GM19043 (cell line): ENCODE data around the gene CLRN2.

Source experiments
- ATAC-seq: cut with Tn5 transposase; IDR thresholded peaks from one replicate; pipeline ENCODE4 v1.9.1; 2021; ENCODE audit warnings: low read depth; ENCODE audit not compliant: unreplicated experiment

The CLRN2 gene, protein sequence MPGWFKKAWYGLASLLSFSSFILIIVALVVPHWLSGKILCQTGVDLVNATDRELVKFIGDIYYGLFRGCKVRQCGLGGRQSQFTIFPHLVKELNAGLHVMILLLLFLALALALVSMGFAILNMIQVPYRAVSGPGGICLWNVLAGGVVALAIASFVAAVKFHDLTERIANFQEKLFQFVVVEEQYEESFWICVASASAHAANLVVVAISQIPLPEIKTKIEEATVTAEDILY

DNA sequence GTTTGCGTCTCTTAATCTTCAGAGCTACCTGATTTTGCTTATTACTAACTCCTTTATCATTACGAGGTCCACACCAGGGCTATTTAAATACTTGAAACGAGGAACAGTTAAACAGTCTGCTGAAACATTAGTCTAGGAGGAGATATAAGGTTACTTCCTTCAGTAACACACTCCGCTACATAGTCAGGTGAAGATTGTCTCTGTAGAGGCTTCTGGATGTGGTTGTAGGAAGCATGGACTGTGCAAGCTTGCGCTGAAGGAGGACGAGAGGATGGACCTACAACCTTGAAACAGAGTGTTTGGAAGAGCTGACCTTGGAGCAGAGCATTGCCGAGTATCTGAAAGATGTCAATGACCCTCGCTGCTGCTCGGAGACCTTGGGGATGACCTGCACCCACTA, at the start of gene CLRN2:
CLRN2 (plus strand) TSS at position 301 of the 400 bp plus-strand sequence. CDS start 102 bp downstream, outside the sequence.
- ATAC-seq: no peak

DNA sequence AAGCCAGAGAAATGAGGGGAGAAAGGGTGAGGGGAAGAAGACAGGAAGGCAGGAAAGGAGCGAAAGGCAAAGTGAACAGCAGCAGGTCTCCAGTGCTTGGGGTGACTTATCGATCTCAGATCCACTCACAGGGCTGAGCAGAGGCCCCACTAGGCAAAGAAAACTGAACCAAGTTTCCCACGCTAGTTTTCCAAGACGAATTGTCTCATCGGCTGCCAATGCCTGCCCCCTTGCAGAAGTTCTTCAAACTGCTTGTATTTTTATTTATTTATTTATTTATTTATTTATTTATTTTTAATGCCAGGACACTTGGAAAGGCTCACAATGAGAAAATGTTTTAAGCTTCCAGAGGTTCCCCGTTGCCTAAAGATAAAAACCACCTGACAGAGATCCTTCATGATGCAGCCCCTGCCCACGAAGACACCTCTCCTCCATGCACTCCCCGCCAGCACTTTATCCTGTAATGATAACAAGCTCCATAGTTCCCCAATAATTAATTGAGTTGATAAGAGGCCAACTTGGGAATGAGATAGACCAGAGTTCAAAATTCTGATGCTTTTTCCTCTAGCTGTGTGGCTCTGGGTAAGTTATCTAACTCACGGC, 46.2 kb upstream of the CLRN2 start:
- no peak for ATAC-seq

DNA sequence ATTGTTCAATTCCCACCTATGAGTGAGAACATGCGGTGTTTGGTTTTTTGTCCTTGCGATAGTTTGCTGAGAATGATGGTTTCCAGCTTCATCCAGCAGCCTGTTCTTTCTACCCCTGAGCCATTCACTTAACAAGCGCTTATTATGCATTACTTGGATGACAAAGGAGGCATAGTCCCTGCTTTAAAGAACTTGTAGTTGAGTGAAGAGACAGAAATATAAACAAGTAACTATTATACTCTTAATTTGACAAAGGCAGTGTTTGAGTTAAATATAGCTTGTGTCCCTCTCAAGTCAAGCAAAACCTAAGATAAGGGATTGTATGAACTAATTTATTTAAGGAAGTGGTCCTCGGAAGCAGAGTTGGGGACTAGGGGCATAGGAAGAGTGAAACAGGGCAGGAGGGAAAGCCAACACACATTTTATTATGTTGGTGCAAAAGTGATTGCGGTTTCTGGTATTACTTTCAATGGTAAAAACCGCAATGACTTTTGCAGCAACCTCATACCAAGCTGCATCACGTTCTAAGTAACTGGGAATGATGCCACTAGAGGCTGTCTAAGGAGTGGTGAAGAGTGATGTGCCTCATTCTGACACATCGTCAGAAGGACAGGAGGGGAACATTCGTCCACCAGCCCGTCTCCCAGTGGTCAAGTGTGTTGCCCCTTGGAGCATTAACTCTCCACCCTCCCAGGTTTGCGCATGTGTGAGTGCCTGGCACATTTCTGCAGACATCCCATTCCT, 44.9 kb upstream of the CLRN2 start:
- no peak for ATAC-seq

DNA sequence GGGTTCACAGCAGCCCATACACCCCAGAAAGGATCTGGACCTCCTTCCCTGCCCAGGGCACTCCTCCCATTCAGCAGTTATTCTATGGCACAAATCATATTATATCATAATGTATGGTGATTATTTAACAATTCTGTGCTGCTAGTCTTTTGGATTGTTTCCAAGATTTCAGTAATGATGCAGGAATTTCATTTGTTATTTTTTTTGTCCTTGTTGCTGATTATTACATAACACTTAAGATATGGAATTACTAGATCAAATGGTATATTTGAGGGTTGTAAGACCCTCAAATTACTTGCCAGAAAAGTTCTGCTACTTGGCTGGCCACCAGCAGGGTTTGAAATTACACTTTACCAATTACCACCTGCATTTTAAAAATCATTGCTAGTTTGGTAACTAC, 39.5 kb upstream of the CLRN2 start:
- ATAC-seq: no peak

DNA sequence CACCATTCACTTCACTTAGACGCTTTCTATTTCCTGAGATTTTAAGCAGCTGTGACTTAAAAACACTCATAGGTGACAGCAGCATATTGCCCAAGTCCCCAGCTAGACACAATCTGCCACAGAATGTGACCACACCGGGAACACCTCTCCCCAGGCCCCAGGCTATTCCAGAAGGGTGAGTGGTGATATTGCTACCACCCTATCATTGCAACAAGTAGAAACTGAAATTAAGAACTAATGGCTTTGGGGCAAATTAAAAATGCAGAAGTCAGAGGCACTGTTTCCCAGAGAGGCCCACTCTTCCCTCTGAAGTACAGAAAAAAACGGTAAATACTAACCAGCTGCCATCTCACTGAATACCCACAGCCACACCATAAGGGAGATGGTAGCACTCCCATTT, 38.1 kb upstream of the CLRN2 start:
- ATAC-seq: no peak

DNA sequence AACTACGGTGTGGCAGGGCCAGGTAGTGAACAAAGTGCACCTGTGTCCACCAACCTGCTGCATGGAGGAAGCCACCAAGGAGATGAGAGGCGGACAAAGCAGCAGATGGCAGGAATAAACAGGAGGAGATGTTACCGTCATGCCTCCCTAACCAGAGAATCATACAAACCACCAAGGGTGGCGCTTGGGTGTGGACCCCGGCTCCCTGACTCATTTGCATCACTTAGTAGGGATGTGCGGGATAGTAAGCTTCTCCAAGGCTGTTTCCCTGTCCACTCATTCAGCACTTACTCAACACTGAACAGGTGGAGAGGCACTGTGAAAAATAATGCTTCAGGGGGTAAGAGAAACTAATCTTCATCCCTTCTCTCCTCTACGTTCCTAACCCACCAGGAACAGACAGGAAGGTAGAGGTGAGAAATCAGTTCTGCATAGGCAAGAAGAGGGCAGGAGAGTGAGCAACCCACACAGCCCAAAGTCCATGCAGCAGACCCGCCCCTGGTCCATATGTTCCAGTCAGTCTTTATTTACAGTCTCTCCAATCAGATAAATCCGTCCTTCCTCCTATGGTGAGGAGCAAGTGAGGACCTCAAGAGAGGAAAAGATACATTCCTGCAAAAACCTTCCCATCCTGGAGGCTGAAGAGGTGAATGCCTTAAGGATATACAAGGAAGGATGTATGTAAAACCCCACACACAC, 37.0 kb upstream of the CLRN2 start:
- ATAC-seq: no peak

DNA sequence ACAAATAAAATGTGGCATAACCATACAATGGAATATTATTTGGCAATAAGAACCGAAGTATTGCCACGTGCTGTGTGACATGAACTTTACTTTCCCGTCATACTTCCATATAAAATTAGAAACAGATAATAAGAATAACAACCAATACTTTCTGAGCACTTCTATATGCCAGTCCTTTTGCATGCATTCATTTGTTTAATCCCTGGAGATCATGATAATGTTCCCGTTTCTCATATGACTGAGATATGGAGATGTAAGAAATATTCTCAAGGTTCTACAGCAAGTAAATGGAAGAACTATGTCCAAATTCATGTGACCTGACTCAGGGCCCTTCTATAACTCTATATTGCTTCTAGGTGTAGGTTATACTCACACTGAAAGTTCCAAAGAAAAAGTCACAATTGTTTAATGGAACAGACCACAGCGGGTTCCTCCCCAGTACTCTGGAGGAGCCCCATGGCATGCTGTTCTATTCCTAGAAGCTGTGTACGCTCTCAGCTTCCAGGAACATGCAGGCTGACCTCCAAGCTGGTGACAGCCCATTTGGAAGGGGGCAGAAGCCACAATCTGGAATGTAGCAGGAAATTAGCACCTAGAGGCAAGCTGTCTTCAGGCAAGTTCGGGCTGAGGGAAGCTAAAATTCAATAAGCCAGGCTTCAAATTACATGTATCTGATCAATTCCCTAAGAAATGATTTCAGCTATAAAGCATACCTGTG, 34.6 kb upstream of the CLRN2 start:
- no peak for ATAC-seq

DNA sequence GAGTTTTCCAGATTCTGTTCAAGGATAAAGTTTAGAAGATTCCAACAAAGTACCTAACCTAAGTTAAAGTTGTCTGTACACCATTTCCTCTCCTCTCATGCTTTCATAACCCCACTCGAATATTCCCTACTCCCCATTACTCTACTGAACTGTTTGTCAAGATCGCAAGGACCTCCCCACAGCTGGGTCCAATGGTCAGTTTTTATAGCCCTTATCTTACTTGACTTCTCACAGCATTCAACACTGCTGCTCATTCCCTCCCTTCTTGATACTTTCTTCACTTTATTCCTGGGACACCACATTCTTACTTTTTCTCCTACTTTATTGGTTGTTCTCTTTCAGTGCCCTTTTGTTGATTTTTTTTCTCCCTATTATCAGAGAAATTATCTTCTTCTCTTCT, 34.0 kb upstream of the CLRN2 start:
- ATAC-seq: no peak

DNA sequence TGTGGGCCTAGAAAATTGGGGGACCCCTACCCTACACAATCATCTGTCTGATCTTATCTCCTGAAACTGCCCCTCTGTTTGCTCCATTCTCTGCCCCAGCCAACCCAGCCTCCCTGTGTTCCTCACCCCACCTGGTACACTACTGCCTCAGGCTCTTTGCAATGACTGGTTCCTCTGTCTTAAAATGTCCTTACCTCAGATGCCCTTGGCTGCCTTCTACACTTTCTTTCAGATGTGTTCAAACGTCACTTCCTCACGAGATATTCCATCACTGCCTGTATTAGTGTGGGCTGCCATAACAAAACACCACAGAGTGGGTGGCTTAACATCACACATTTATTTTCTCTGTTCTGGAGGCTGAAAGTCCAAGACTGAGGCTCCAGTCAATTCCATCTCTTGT, 32.2 kb upstream of the CLRN2 start:
- no peak for ATAC-seq

DNA sequence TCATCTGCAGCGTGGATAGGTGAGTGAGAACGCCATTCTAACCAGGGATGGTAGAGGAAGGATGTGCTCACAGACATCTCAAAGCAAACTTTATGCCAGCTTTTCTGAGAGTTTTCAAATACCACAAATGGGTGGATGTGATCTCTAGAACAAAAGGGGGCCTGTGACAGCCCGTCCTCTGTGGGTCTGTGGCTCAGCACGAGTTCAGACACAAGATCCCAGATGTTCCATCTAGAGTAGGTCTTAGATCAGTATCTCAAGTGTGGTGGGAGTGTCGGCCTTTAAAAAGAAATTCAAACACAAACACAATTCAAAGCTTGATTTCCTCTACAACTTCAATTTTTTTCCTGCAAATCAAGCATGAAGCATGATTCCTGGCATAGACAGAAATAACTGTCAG, 25.8 kb upstream of the CLRN2 start:
- no peak for ATAC-seq

DNA sequence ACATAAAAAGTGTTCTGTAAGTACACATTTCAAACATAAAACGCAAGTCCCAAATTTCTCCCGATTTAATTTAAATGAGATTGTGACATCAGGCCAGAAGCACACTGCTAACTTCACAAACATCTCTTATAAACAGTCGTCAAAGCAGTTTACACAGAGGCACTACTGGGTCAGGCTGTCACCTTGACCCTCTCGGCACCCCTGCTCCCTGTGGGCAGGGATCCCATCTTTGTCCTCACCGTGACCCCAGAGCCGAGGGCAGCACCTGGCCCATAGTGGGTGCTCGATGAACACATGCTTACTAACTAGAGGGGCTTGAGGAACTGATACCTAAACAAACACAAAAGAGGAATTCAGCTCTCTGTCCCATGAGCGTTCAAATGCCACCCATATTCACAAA, 25.2 kb upstream of the CLRN2 start:
- no peak for ATAC-seq

DNA sequence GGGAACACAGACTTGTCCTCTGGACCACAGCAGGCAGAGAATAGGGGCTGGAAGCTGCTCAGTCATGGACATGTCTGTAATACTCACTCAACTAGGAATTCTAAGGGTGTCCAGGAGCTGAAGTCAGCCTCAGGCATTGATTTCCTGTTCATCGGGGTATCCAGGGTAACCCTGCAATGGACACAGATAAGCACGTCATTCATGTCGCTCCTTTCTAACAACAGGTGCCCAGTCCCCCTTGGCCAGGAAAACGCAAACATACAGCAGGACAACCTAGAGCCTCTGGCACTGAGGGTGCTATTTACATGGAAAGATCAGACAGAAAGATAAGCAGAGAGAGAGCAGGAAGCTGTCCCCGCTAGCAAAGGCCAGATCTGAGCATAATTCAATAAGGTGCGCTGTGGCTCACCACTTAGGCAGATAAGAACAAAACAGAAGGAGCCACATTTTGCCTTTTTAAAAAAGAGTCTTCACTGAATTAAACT, 24.3 kb upstream of the CLRN2 start:
- ATAC-seq: no peak

DNA sequence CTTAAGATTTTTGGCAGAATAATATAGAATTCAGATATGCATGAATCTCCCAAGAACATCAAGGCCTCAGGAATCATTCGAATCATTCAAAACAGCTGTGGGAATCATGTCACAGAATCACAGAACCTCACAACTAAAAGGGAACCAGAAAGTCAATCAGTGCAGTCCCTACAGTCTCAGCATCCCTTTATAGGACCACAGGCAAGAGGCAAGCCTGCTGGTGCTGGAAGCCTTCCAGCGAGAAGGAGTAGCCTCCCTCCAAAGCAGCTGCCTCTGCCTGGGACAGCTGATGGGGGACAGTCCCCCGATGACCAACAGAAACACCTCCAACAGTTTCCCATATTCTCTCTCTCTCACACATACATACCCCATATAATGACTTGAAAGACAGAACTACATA, 23.8 kb upstream of the CLRN2 start:
- no peak for ATAC-seq

DNA sequence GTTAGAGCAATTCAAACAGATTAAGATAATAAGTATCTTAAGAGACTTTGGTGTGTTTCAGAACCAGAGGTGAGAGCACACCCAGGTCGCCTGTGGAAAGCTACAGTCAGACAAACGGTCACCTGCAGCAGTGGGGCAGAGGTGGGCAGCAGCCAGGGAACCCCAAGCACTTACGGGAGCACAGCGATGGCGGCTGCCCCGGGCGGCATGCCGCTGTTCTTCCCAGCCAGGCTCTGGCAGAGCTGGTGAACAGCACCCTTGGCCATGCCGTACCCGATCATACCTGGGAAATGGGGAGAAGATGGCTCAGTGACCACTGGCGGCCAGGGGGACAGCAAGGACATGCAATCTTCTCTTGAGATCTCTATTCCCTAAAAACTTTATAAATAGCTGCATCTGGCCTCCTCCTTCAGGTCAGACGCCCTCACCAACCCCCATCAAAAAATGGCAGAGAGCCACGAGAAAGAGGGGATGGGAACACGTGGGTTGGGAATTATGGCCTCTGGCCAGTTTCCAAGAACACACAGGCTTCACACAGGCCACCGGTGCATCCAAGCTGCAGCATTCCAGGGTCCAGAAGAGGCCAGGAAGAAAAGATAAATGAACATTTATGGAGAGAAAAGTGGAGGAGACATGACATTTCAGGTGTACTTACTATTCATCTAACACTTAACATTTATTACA, 22.8 kb upstream of the CLRN2 start:
- no peak for ATAC-seq

DNA sequence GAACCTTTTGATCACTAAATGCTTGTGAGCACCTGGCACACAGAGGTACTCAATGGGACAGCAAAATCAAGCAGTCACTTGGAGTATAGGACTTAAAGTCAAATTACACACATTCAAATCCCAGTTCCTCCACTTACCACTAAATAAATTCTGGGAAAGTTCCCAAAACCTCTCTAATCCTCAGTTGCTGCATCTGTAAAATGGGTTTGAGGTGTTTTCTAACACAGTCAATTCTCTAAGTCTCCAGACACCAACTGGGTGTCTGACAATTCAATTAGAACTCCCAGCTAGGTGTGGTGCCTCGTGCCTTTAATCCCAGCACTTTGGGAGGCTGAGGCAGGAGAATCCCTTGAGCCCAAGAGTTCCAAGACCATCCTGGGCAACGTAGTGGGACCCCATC, 22.1 kb upstream of the CLRN2 start:
- ATAC-seq: no peak

DNA sequence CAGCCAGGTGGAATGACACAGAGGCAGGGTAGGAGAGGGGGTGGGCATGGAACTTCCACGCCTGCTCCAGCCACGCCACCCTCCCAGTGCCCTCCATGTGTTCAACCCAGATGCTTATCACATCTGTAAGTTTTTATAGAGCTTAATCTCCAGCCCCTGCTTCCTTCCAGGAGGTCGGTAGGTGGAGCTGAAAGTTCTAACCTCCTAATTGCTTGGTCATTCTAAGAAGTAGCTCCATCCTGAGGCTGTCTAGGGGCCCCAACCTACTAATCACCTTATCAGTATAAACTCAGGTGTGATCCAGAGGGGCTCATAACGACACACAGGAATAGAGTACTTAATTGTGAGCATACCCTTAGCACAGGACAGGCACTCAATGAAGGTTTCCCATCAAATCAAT, 21.3 kb upstream of the CLRN2 start:
- ATAC-seq: no peak

DNA sequence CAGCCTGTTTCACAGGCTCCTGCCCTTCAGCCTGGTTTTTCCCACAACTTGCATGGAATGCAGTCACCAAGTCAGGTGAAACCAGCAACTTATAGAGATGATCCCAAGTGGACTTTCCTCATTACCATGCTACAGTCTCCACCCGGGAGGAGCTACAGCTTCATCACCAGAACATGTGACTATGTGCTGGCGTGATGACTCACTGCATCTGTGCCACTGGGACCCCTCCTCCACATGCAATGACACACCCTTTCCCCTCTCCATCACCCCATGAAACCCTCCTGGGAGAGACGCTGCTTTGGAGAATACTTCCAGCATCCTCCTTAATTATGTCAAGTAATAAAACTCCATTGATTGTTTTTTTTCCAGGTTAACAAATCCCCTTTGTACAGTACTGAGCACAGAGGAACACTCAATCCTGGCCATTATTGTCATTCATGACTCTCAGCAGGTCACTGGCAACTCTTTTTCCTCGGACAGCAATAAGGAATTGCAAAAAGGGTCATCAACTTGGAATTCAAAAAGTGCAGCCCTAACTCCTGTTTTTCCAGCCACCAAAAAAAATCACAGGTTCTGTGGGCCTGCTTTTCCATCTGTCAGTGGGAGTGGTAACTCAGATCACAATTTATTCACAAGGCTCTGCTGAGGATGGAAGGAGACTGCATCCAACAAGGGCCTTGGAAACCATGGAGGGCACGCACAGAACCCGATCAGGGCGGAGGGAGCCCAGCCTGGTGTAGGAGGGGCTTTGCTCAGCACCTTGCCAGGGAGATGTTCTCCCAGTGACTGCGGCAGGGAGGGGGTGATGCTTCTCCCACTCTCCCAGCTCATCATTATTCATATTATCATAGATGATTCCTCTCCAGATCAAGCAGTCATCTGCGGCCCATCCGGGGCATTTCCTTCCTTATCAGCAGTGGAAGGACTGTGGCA, 20.4 kb upstream of the CLRN2 start:
- ATAC-seq: no peak

DNA sequence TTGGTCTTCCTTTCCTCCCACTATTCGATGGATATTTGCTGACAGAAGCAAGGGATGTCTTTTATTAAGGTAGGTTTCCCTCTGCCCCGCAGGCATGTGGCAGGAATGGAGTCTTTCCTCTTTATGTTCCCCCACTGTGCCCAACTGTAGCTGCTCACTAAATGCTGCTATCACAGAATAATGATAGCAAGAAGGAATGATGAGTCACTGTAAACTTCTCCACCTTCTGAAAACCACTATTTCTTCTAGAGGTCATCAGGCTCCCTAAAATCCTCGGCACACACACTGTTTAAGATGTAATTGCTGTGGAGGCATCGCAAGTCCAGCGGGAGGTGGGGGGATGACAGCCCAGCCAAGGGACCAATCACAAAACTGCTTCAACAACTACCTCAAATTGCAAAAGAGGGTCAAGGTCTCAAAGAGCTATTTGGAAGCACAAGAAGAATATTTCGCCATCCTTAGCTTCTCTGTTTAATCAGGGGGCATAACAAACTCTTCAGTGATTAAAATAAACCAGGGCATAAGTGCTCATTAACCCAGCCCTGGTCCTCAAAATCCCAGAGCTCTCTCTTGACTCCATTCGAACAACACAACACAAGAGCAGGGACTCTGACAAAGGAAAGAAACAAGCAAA, 17.0 kb upstream of the CLRN2 start:
- ATAC-seq: no peak

DNA sequence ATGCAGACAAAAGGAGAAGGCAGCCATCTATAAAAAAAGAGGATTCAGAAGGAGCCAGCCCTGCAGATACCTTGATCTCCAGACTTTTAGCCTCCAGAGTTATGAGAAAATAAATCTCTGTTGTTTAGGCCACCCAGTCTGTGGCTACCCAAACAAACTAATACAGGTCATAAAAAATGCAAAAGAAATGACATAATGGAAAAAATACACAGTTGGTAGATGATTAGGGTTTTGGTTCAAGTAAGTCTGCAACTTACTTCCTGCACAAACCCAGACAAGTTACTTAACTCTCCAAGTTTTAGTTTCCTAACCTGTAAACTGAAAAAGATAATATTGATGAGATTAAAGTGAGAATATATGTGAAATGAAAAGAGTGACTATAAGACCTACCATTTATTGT, 14.4 kb upstream of the CLRN2 start:
- ATAC-seq: no peak
